GM19238 (cell line): ENCODE measurements around the gene GADD45GIP1.
"Not testable (repeated sequence)": the region's sequence is repeated elsewhere in the genome, so short reads cannot be mapped to it uniquely, and the experiment has no call there.

ENCODE experiments used
- DNase-seq: peaks from one replicate; pipeline ENCODE4 v3.0.0; 2011; ENCODE audit warnings: low spot score; ENCODE audit not compliant: insufficient read length

The GADD45GIP1 gene

GRCh38 chr19:12959481-12959880, 2.5 kb upstream of the GADD45GIP1 start:
- DNase-seq: no peak

- DNase-seq: not testable (repeated sequence)
Observed at GRCh38 chr19:12957389-12957952, 448 bp upstream of the GADD45GIP1 start.

GRCh38 chr19:12955996-12956395, 1.0 kb downstream of the GADD45GIP1 start:
- DNase-seq: no peak

- DNase-seq: not testable (repeated sequence)
Observed at GRCh38 chr19:12955575-12955974, 1.4 kb downstream of the GADD45GIP1 start.

- no peak for DNase-seq
Observed at GRCh38 chr19:12954612-12954962, 2.4 kb downstream of the GADD45GIP1 start.

- DNase-seq: no peak
Observed at GRCh38 chr19:12953799-12954611, 3.0 kb downstream of the GADD45GIP1 start.

- DNase-seq: no peak
Observed at GRCh38 chr19:12953138-12953798, 3.8 kb downstream of the GADD45GIP1 start.

- DNase-seq: no peak
Observed at GRCh38 chr19:12952488-12953137, 4.4 kb downstream of the GADD45GIP1 start.

- DNase-seq: not testable (repeated sequence)
Observed at GRCh38 chr19:12952050-12952449, 5.0 kb downstream of the GADD45GIP1 start.

- DNase-seq: no peak
Observed at GRCh38 chr19:12949363-12950283, 7.4 kb downstream of the GADD45GIP1 start.

GRCh38 chr19:12948612-12949362, 8.2 kb downstream of the GADD45GIP1 start:
- DNase-seq: no peak

GRCh38 chr19:12947702-12948611, 9.1 kb downstream of the GADD45GIP1 start:
- DNase-seq: no peak

- no peak for DNase-seq
Observed at GRCh38 chr19:12946731-12947496, 10.1 kb downstream of the GADD45GIP1 start.

GRCh38 chr19:12946092-12946721, 10.8 kb downstream of the GADD45GIP1 start:
- no peak for DNase-seq

GRCh38 chr19:12945479-12946091, 11.4 kb downstream of the GADD45GIP1 start, which contains the start of gene RAD23A:
TSS of gene RAD23A (plus strand) at chr19:12945862. CDS start at chr19:12945949, 87 bp downstream.
- peak; percentile 92 for DNase-seq

- no peak for DNase-seq
Observed at GRCh38 chr19:12944104-12944674, 12.8 kb downstream of the GADD45GIP1 start.
